Activated T-helper 2 cell treated with anti-CD3 and anti-CD28 coated beads, Interferon-gamma antibody, Interleukin-2, Interleukin-4, amounts not matched to agents 10 μg/mL and 5 μg/mL and 100 μg/mL, durations not matched to agents 14 hours and 24 hours and 36 hours (primary cell): ENCODE measurements around the gene BHLHE40. TPM values are rescaled to one million over a fixed set of nuclear protein-coding genes. Genes with fewer than 3 reads are reported as not detected.

Source experiments
- DNase-seq: peaks from one replicate; pipeline ENCODE4 v3.0.0; 2021; ENCODE audit warnings: low spot score
- H3K27ac Mint-ChIP-seq: one replicate; pipeline ENCODE4 v1.8.0; 2021; ENCODE audit warnings: mixed read lengths
- H3K27me3 Mint-ChIP-seq: one replicate; pipeline ENCODE4 v1.8.0; 2021; ENCODE audit warnings: low read depth, mixed read lengths
- H3K36me3 Mint-ChIP-seq: one replicate; pipeline ENCODE4 v1.8.0; 2021; ENCODE audit warnings: low read depth, mixed read lengths
- H3K4me1 Mint-ChIP-seq: one replicate; pipeline ENCODE4 v1.8.0; 2021; ENCODE audit warnings: low read depth, mixed read lengths
- H3K4me3 Mint-ChIP-seq: one replicate; pipeline ENCODE4 v1.8.0; 2021; ENCODE audit warnings: low read depth, mild to moderate bottlenecking, moderate library complexity, mixed read lengths
- H3K9me3 Mint-ChIP-seq: one replicate; pipeline ENCODE4 v1.8.0; 2021; ENCODE audit warnings: mixed read lengths
- intact Hi-C: fragments of 100-400 bp; cut with micrococcal nuclease; formaldehyde crosslinking; loops from one replicate; pipeline ENCODE4 v1.15.1; 2023
- total RNA-seq: library from RNA; stranded (reverse); gene quantifications from 2 replicates; pipeline ENCODE4 v1.2.3, GENCODE V29; 2022

Gene BHLHE40
- total RNA-seq, 1 donor from 2014 or later: 425 TPM

- Mint-ChIP-seq H3K27ac (peak overlapping the region; percentile 95), H3K4me1 (peaks cover 81% of the 10 kb centered on the region), H3K4me3 (peak overlapping the region; percentile 70), H3K36me3 (no peaks in the 10 kb centered on the region), H3K27me3 (no peaks in the 10 kb centered on the region), H3K9me3 (no peaks in the 10 kb centered on the region)
- intact Hi-C loops: loop anchor here (1.0 to 10.0 kb wide), 13 partner anchors 17 to 638 kb away; no protein-coding TSS in a partner anchor
- DNase-seq: no peak
Measured at GRCh38 chr3:5022966-5023776, 43.9 kb downstream of the BHLHE40 start.

- H3K27me3 Mint-ChIP-seq: no peaks in the 10 kb centered on the region
- H3K27ac Mint-ChIP-seq: peak overlapping the region; percentile 72
- no peaks in the 10 kb centered on the region for H3K36me3 Mint-ChIP-seq
- intact Hi-C loops: loop anchor here (2.0 to 10.0 kb wide), 6 partner anchors 123 to 639 kb away; no protein-coding TSS in a partner anchor
- H3K4me1 Mint-ChIP-seq: peaks cover 74% of the 10 kb centered on the region
- H3K4me3 Mint-ChIP-seq: no peak overlapping the region
- H3K9me3 Mint-ChIP-seq: no peaks in the 10 kb centered on the region
- DNase-seq: no peak
Measured at GRCh38 chr3:5023777-5024346, 44.6 kb downstream of the BHLHE40 start.

GRCh38 chr3:5026046-5026362 lies 46.8 kb downstream of the BHLHE40 start:
- Mint-ChIP-seq H3K4me3 (peak overlapping the region; percentile 33), H3K27me3 (no peaks in the 10 kb centered on the region), H3K4me1 (peaks cover 61% of the 10 kb centered on the region), H3K9me3 (no peaks in the 10 kb centered on the region), H3K27ac (peak overlapping the region; percentile 86), H3K36me3 (no peaks in the 10 kb centered on the region)
- no peak for DNase-seq
- intact Hi-C loops: loop anchor here (1.0 to 10.0 kb wide), 5 partner anchors 10 to 641 kb away; no protein-coding TSS in a partner anchor

- Mint-ChIP-seq H3K27me3 (no peaks in the 10 kb centered on the region), H3K9me3 (no peaks in the 10 kb centered on the region), H3K4me1 (peaks cover 30% of the 10 kb centered on the region), H3K36me3 (no peaks in the 10 kb centered on the region), H3K4me3 (no peak overlapping the region), H3K27ac (no peak overlapping the region)
- DNase-seq: no peak
- intact Hi-C loops: loop anchor here (10.0 kb wide), 1 partner anchor 645 kb away; no protein-coding TSS in a partner anchor
Measured at GRCh38 chr3:5029715-5030114, 50.5 kb downstream of the BHLHE40 start.

GRCh38 chr3:5030152-5030551 lies 50.9 kb downstream of the BHLHE40 start:
- H3K36me3 Mint-ChIP-seq: no peaks in the 10 kb centered on the region
- no peaks in the 10 kb centered on the region for H3K27me3 Mint-ChIP-seq
- H3K27ac Mint-ChIP-seq: no peak overlapping the region
- H3K9me3 Mint-ChIP-seq: no peaks in the 10 kb centered on the region
- no peak overlapping the region for H3K4me3 Mint-ChIP-seq
- H3K4me1 Mint-ChIP-seq: peaks cover 30% of the 10 kb centered on the region
- intact Hi-C loops: no loop called here
- DNase-seq: no peak

GRCh38 chr3:5032844-5033243 lies 53.6 kb downstream of the BHLHE40 start:
- Mint-ChIP-seq H3K27ac (no peak overlapping the region), H3K9me3 (no peaks in the 10 kb centered on the region), H3K4me3 (no peak overlapping the region), H3K27me3 (no peaks in the 10 kb centered on the region), H3K36me3 (no peaks in the 10 kb centered on the region), H3K4me1 (peaks cover 33% of the 10 kb centered on the region)
- intact Hi-C loops: no loop called here
- no peak for DNase-seq

Other genes starting within 250 kb of the BHLHE40 start
- gene ARL8B, start 142.9 kb downstream of the BHLHE40 start, total RNA-seq: 37.9 and 40.6 TPM in 2 replicates
- gene EDEM1, start 208.3 kb downstream of the BHLHE40 start, total RNA-seq: 183 and 187 TPM in 2 replicates